K562 treated with DMSO at 1 percent for 4 hours (cell line): Measurements from ENCODE around the gene GNMT. TPM values are rescaled to one million over a fixed set of nuclear protein-coding genes. Genes with fewer than 3 reads are reported as not detected.

Experiments
- total RNA-seq: library from RNA; unstranded; fragments of 300-600 nt; gene quantifications from 2 replicates; pipeline ENCODE4 v1.2.3, GENCODE V29; 2022; ENCODE audit not compliant: insufficient read depth

Gene GNMT
- 0.99 TPM in 1 of 2 replicates, not detected in the other for total RNA-seq

GRCh38 chr6:42960243-42961019 is at the start of gene GNMT:
GNMT (plus strand) TSS chr6:42960754; CDS start chr6:42960768, 14 bp downstream.

GRCh38 chr6:42915732-42916131 is 44.8 kb upstream of the GNMT start, which contains the start of gene PTCRA:
PTCRA (plus strand) TSS chr6:42916053; CDS start chr6:42916070, 17 bp downstream.

GRCh38 chr6:42928986-42929820 is 31.4 kb upstream of the GNMT start, which contains the start of gene CNPY3:
CNPY3 (plus strand) TSS chr6:42929480; CDS start chr6:42929571, 91 bp downstream.

GRCh38 chr6:42978839-42979522 is 18.4 kb downstream of the GNMT start, which contains the start of gene PEX6:
PEX6 (minus strand) TSS chr6:42979181; CDS start chr6:42979150, 31 bp downstream.

GRCh38 chr6:42984001-42984923 is 23.7 kb downstream of the GNMT start, which contains the start of gene PPP2R5D:
PPP2R5D (plus strand) TSS chr6:42984570; CDS start chr6:42984678, 108 bp downstream.

Other genes starting within 250 kb of the GNMT start
- not detected in 2 replicates for gene PRPH2, start 238.2 kb upstream of the GNMT start, total RNA-seq
- 38.7 and 44.5 TPM in 2 replicates for gene TBCC, start 214.7 kb upstream of the GNMT start, total RNA-seq
- gene BICRAL, start 178.7 kb upstream of the GNMT start, total RNA-seq: 4.9 and 5.2 TPM in 2 replicates
- gene RPL7L1, start 81.1 kb upstream of the GNMT start, total RNA-seq: 98.4 and 99.4 TPM in 2 replicates
- not detected in 2 replicates for gene PTCRA, start 44.7 kb upstream of the GNMT start, total RNA-seq
- 27.6 and 29.4 TPM in 2 replicates for gene CNPY3, start 31.3 kb upstream of the GNMT start, total RNA-seq
- 52.3 and 52.7 TPM in 2 replicates for gene PEX6, start 18.4 kb downstream of the GNMT start, total RNA-seq
- gene PPP2R5D, start 23.8 kb downstream of the GNMT start, total RNA-seq: 47.6 and 53.3 TPM in 2 replicates
- gene MEA1, start 53.2 kb downstream of the GNMT start, total RNA-seq: 70.7 and 80.4 TPM in 2 replicates
- 156 and 168 TPM in 2 replicates for gene KLHDC3, start 53.5 kb downstream of the GNMT start, total RNA-seq
- gene RRP36, start 60.9 kb downstream of the GNMT start, total RNA-seq: 74.9 and 92.3 TPM in 2 replicates
- gene CUL7, start 93.1 kb downstream of the GNMT start, total RNA-seq: 22.7 and 29.4 TPM in 2 replicates
- gene MRPL2, start 98.7 kb downstream of the GNMT start, total RNA-seq: 126 and 131 TPM in 2 replicates
- gene KLC4, start 98.9 kb downstream of the GNMT start, total RNA-seq: 33.5 and 36.4 TPM in 2 replicates
- gene PTK7, start 115.6 kb downstream of the GNMT start, total RNA-seq: 10.4 and 12.0 TPM in 2 replicates
- 33.6 and 38.1 TPM in 2 replicates for gene SRF, start 210.5 kb downstream of the GNMT start, total RNA-seq
- gene CUL9, start 221.4 kb downstream of the GNMT start, total RNA-seq: 12.5 and 20.5 TPM in 2 replicates